HL-60 (cell line): ENCODE measurements around the gene ADAM17.

Experiments used
- DNase-seq, 2 experiments: peaks; one replicate each; pipeline ENCODE4 v3.0.0-alpha.2; 2010 to 2020; ENCODE audit warnings: low read depth in 1 of 2, low spot score in 1 of 2
- H3K27ac ChIP-seq: fragments of 250-450 bp; sonication (Bioruptor Pico); replicated peaks from 2 replicates; pipeline ENCODE4 v1.5.1; 2020; ENCODE audit warnings: mild to moderate bottlenecking, moderate library complexity
- H3K27me3 ChIP-seq: fragments of 250-450 bp; sonication (Bioruptor Pico); 2 replicates; pipeline ENCODE4 v1.5.1; 2021; ENCODE audit warnings: mild to moderate bottlenecking, moderate library complexity; ENCODE audit not compliant: insufficient read depth, poor library complexity, severe bottlenecking
- H3K4me3 ChIP-seq: replicated peaks from 2 replicates; pipeline ENCODE4 v1.5.1; 2011; ENCODE audit warnings: mild to moderate bottlenecking, control low read depth, low read length; ENCODE audit not compliant: insufficient read depth
- CTCF ChIP-seq: IDR thresholded peaks from one replicate; pipeline ENCODE4 v1.5.1; 2011; ENCODE audit warnings: low read length, control low read depth, inconsistent platforms; ENCODE audit not compliant: insufficient read depth
- GABPA ChIP-seq: IDR thresholded peaks from 2 replicates; pipeline ENCODE4 v1.6.1; 2012; ENCODE audit warnings: low read depth
- POLR2AphosphoS5 ChIP-seq: IDR thresholded peaks from 2 replicates; pipeline ENCODE4 v1.6.1; 2012; ENCODE audit warnings: low read depth
- REST ChIP-seq: IDR thresholded peaks from 2 replicates; pipeline ENCODE4 v1.6.1; 2012; ENCODE audit warnings: low read depth; ENCODE audit not compliant: insufficient replicate concordance
- SPI1 ChIP-seq: IDR thresholded peaks from 2 replicates; pipeline ENCODE4 v1.6.1; 2012; ENCODE audit warnings: low read depth, mild to moderate bottlenecking, borderline replicate concordance

The ADAM17 gene

GRCh38 chr2:9547262-9547991 is 8.2 kb downstream of the ADAM17 start:
- H3K4me3 ChIP-seq = no peak overlapping the region
- no peak for DNase-seq
- no peaks in the 10 kb centered on the region for H3K27me3 ChIP-seq
- TF ChIP-seq CTCF = no peak
- no peak for TF ChIP-seq REST
- no peak for TF ChIP-seq GABPA
- no peak for TF ChIP-seq SPI1
- TF ChIP-seq POLR2AphosphoS5 = no peak
- H3K27ac ChIP-seq = no peak overlapping the region

- Histone ChIP-seq H3K27me3 (no peaks in the 10 kb centered on the region), H3K27ac (no peak overlapping the region), H3K4me3 (no peak overlapping the region)
- DNase-seq = no peak
- no peak for TF ChIP-seq REST
- no peak for TF ChIP-seq CTCF
- no peak for TF ChIP-seq POLR2AphosphoS5
Observed at GRCh38 chr2:9545502-9545901, 10.1 kb downstream of the ADAM17 start.

- TF ChIP-seq SPI1 (peak; percentile 71; the same call in 1 of the 2 replicates), GABPA (no peak)
- no peak overlapping the region for H3K27ac ChIP-seq
- no peak for DNase-seq
- H3K27me3 ChIP-seq = no peaks in the 10 kb centered on the region
- H3K4me3 ChIP-seq = no peak overlapping the region
Observed at GRCh38 chr2:9543557-9543956, 12.1 kb downstream of the ADAM17 start.

- H3K4me3 ChIP-seq = no peak overlapping the region
- TF ChIP-seq CTCF = no peak
- H3K27ac ChIP-seq = no peak overlapping the region; the same call in 1 of the 2 replicates
- no peaks in the 10 kb centered on the region for H3K27me3 ChIP-seq
- no peak for DNase-seq
Observed at GRCh38 chr2:9539531-9539930, 16.1 kb downstream of the ADAM17 start.
